HCT116 (cell line): ENCODE data around the gene TRMT10C.
A peak's percentile ranks its signal among the peaks of the same experiment; 100 is the strongest.

Experiments used
- CEBPB ChIP-seq: IDR thresholded peaks from 2 replicates; pipeline ENCODE4 v1.6.1; 2012; ENCODE audit warnings: low read depth
- EGR1 ChIP-seq: IDR thresholded peaks from 2 replicates; pipeline ENCODE4 v1.6.1; 2012; ENCODE audit warnings: low read depth
- POLR2A ChIP-seq: IDR thresholded peaks from 2 replicates; pipeline ENCODE4 v1.7.0; 2011; ENCODE audit warnings: borderline replicate concordance; ENCODE audit not compliant: insufficient read depth, insufficient read length; ENCODE audit errors: extremely low read depth
- POLR2AphosphoS5 ChIP-seq: IDR thresholded peaks from 2 replicates; pipeline ENCODE4 v1.6.1; 2011; ENCODE audit warnings: mild to moderate bottlenecking, low read depth, low read length, moderate library complexity
- SIN3A ChIP-seq: IDR thresholded peaks from 2 replicates; pipeline ENCODE4 v1.6.1; 2012; ENCODE audit warnings: low read depth
- ZNF274 ChIP-seq: fragments of 200-500 bp; sonication (Bioruptor generic); IDR thresholded peaks from 2 replicates; pipeline ENCODE4 v1.6.1; 2014; ENCODE audit warnings: mild to moderate bottlenecking, low read depth, low read length, inconsistent platforms
- TF ChIP-seq, protein P1 (sequence below), 3 experiments: fragments of 200-600 bp in 1 of 3; sonication (generic) in 1 of 3; IDR thresholded peaks in 2 of 3; conservative IDR thresholded peaks in 1 of 3; 2 replicates each; pipeline ENCODE4 v1.5.1; 2012 to 2017; ENCODE audit warnings: low read depth in 2 of 3, low read length in 2 of 3, antibody characterized with exemption in 1 of 3, borderline replicate concordance in 1 of 3, control low read depth in 1 of 3, mild to moderate bottlenecking in 1 of 3, mixed read lengths in 1 of 3, mixed run types in 1 of 3, moderate library complexity in 1 of 3; ENCODE audit not compliant: insufficient read depth in 1 of 3

DNA sequence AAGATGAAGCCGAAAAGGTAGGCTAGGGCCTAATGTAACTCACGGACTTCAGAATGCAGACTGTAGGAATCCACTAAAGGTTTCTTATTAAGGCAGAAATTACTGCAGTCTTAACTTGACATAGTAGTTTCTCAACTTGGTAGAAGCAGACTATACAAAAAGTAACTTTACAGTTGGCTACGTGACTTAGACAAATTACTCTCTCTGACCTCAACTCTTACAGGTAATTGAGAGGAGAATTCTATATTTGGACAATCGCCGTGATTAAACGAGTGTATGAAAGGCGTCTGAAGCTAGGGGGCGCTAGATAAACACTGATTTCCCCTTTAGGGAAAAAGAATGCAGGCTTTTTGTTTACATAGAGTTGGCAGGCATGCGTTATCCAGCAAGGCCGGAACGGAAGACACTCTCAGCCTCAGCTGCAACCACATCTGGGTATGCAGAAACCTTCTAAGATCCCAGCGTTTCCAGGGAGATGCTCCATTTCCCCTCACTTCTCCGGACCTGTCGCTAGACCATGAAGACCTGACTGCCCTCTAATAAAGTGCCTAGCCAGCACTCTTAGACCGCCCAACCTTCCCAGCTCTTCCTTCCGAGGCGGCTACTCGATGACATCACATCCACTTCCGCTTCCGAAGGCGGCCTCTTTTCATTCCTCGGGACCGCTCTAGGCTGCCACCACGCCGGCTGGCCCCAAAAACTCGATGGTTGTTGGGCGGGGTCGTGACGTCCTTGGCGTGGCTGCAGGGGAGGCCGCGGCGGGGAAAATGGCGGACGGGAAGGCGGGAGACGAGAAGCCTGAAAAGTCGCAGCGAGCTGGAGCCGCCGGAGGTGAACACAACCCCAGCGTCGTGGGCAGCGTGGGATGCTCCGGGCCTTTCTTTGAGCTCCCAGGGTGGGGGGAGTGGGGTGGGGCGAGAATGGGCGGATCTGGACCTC, 12.1 kb downstream of the TRMT10C start, which contains the start of gene PCNP:
- no peak for TF ChIP-seq CEBPB
- TF ChIP-seq, protein P1, sequence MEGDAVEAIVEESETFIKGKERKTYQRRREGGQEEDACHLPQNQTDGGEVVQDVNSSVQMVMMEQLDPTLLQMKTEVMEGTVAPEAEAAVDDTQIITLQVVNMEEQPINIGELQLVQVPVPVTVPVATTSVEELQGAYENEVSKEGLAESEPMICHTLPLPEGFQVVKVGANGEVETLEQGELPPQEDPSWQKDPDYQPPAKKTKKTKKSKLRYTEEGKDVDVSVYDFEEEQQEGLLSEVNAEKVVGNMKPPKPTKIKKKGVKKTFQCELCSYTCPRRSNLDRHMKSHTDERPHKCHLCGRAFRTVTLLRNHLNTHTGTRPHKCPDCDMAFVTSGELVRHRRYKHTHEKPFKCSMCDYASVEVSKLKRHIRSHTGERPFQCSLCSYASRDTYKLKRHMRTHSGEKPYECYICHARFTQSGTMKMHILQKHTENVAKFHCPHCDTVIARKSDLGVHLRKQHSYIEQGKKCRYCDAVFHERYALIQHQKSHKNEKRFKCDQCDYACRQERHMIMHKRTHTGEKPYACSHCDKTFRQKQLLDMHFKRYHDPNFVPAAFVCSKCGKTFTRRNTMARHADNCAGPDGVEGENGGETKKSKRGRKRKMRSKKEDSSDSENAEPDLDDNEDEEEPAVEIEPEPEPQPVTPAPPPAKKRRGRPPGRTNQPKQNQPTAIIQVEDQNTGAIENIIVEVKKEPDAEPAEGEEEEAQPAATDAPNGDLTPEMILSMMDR (IDR thresholded peaks at IDR 0.05 in 2 of 3, conservative IDR thresholded peaks at IDR 0.05 in 1 of 3; ENCODE audit: borderline replicate concordance in 1 of 3, insufficient read depth in 1 of 3, low read depth in 2 of 3, low read length in 2 of 3) = peak; percentile 76 to 90 (median 77)
- TF ChIP-seq POLR2AphosphoS5 = peak; percentile 73
- TF ChIP-seq EGR1 = no peak; the same call in 1 of the 2 replicates
- peak; percentile 69 for TF ChIP-seq POLR2A
- TF ChIP-seq ZNF274 = no peak
- TF ChIP-seq SIN3A = peak; percentile 92
